KOPT-K1 (cell line): ENCODE results near the gene NUP133.
A peak's percentile ranks its signal among the peaks of the same experiment; 100 is the strongest.
"Not testable (repeated sequence)": the region's sequence is repeated elsewhere in the genome, so short reads cannot be mapped to it uniquely, and the experiment has no call there.

Source experiments
- H3K27ac ChIP-seq: fragments of 200-600 bp; sonication (generic); 2 replicates; pipeline ENCODE4 v1.5.1; 2016; ENCODE audit warnings: antibody characterized with exemption, mild to moderate bottlenecking, low read depth, low read length; ENCODE audit not compliant: poor library complexity, severe bottlenecking
- H3K36me3 ChIP-seq: fragments of 200-600 bp; sonication (generic); 2 replicates; pipeline ENCODE4 v1.5.1; 2017; ENCODE audit warnings: antibody characterized with exemption, mild to moderate bottlenecking, low read length, moderate library complexity; ENCODE audit not compliant: insufficient read depth
- H3K9me3 ChIP-seq: fragments of 200-600 bp; sonication (generic); 2 replicates; pipeline ENCODE4 v1.5.1; 2017; ENCODE audit warnings: antibody characterized with exemption, low read length, mild to moderate bottlenecking; ENCODE audit not compliant: insufficient read depth, poor library complexity, severe bottlenecking

Gene NUP133

DNA sequence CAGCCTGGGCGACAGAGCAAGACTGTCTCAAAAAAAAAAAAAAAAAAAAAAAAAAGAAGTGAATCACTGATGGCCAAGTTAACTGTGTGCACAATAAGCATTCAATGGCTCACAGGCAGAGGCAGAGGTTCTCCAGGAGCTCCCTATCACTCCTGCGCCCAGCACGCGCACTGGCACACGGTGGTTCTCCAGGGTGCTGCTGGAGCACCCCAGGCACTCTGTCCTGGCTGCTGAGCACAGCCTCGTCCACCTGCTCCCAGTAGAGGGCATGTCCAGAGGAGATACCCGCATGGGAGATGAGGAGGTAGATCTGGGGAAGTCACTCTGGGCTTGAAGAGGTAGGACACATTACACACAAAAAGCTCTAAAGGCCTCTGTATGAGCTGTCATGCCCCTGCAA is 21.5 kb upstream of the NUP133 start:
- H3K36me3 ChIP-seq = peaks cover 96% of the 10 kb centered on the region
- H3K27ac ChIP-seq = no peak overlapping the region
- H3K9me3 ChIP-seq = no peaks in the 10 kb centered on the region

- H3K36me3 ChIP-seq = peaks cover 92% of the 10 kb centered on the region
Observed at GRCh38 chr1:229526695-229527094, 18.6 kb upstream of the NUP133 start.

DNA sequence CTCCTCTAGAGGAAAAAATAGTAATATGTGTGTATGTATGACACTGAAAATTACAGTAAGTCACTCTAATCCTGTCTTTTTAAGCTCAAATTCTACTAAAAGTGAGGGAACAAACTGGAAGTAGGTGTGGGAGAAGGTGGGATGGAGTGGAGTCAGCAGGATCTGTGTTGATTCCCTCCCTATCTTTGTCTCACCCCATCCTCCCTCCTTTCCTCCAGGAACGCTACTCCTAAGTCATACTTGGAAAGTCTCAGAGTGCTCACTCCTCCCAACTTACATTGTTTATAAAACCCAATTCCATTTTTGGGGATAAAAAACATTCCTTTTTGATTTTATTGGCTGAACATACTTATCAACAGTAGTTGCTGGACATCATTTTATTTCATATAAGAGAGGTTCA is 14.9 kb upstream of the NUP133 start:
- H3K36me3 ChIP-seq = peaks cover 80% of the 10 kb centered on the region
- no peak overlapping the region for H3K27ac ChIP-seq
- H3K9me3 ChIP-seq = no peaks in the 10 kb centered on the region

More at GRCh38 chr1:229526695-229527094, 18.6 kb upstream of the NUP133 start:
- no peaks in the 10 kb centered on the region for H3K9me3 ChIP-seq
- no peak overlapping the region for H3K27ac ChIP-seq

GRCh38 chr1:229514578-229515275 is 6.6 kb upstream of the NUP133 start:
- no peak overlapping the region for H3K27ac ChIP-seq
- H3K9me3 ChIP-seq = no peaks in the 10 kb centered on the region
- H3K36me3 ChIP-seq = peaks cover 29% of the 10 kb centered on the region

- H3K9me3 ChIP-seq, H3K27ac ChIP-seq, H3K36me3 ChIP-seq: not testable (repeated sequence)
Observed at GRCh38 chr1:229511625-229512024, 3.5 kb upstream of the NUP133 start.

DNA sequence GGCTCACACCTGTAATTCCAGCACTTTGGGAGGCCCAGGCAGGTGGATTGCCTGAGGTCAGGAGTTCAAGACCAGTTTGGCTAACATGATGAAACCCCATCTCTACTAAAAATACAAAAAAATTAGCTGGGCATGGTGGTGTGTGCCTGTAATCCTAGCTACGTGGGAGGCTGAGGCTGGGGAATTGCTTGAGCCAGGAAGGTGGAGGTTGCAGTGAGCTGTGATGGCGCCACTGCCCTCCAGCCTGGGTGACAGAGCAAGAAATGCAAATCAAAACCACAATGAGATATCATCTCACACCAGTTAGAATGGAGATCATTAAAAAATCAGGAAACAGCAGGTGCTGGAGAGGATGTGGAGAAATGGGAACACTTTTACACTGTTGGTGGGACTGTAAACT is 3.1 kb upstream of the NUP133 start:
- H3K27ac ChIP-seq, H3K9me3 ChIP-seq, H3K36me3 ChIP-seq: not testable (repeated sequence)

DNA sequence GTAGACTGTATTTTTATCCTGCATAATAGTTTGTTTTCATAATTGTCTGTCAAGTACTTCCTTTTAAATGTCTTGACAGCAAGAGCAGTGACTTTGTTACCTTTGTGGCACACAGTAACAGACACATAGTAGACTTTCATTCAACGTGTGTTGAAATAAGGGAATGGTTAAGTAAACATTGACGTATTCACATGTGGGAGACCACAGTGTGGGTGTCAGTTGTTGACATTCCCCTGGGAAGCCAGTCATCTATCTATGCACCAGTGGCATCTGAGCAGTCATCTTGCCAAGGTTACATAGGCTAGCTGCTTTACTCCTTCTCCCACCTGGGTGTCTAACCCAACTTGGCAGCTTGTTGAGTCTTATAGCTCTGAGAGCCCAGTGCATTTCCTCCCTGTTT is 1.4 kb upstream of the NUP133 start:
- H3K27ac ChIP-seq = no peak overlapping the region
- H3K36me3 ChIP-seq = peaks cover 13% of the 10 kb centered on the region
- H3K9me3 ChIP-seq = no peaks in the 10 kb centered on the region

DNA sequence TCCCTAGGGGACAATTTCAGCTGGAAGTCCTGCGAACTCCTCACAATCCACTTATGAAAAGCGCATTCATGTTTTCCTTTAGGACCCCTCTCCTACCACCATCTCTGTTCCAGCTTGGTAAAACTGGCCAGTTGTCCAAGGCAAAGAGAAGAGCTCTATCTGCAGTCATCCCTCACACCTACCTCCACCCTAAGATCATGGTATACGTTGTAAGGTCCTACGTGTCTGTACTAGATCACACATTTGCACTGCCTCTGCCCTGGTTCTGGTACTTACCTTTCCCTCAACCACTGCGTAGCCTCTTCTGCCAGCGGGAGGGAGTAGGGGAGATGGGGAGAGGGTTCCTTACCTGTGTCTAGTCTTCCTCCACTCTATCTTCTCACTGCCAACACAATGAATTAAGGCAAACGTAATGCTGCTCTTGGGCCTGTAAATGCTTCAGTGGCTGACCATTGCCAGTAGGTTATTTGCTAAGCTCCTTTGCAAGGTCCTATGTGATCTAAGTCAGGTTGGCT is 739 bp upstream of the NUP133 start:
- Histone ChIP-seq H3K27ac (peak overlapping the region; percentile 76), H3K9me3 (no peaks in the 10 kb centered on the region), H3K36me3 (peaks cover 17% of the 10 kb centered on the region)

- Histone ChIP-seq H3K27ac (peak overlapping the region; percentile 76), H3K36me3 (peaks cover 29% of the 10 kb centered on the region)
Observed at GRCh38 chr1:229507502-229507901, 639 bp downstream of the NUP133 start.

DNA sequence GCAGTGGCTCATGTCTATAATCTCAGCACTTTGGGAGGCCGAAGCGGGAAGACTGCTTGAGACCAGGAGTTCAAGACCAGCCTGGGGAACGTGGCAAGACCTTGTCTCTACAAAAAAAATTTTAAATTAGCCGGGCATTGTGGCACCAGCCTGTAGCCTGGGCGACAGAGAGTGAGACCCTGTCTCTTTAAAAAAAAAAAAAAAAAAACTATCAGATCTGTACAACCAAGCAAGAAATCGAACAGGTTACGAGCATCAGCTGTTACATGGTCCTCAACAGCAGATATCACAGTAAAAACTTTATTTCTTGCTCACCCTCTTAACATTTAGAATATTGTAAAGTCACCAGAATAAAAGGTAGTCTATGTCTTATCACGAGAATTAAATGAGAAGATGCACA is 1.5 kb downstream of the NUP133 start:
- no peak overlapping the region for H3K27ac ChIP-seq
- no peaks in the 10 kb centered on the region for H3K9me3 ChIP-seq
- H3K36me3 ChIP-seq = peaks cover 37% of the 10 kb centered on the region

More at GRCh38 chr1:229507502-229507901, 639 bp downstream of the NUP133 start:
- H3K9me3 ChIP-seq = no peaks in the 10 kb centered on the region

- Histone ChIP-seq H3K27ac (no peak overlapping the region), H3K36me3 (peaks cover 100% of the 10 kb centered on the region), H3K9me3 (no peaks in the 10 kb centered on the region)
Observed at GRCh38 chr1:229495782-229496181, 12.4 kb downstream of the NUP133 start.

- Histone ChIP-seq H3K9me3 (no peaks in the 10 kb centered on the region), H3K36me3 (peaks cover 98% of the 10 kb centered on the region)
Observed at GRCh38 chr1:229487181-229487580, 21.0 kb downstream of the NUP133 start.

GRCh38 chr1:229485318-229485717 is 22.8 kb downstream of the NUP133 start:
- H3K36me3 ChIP-seq = peaks cover 97% of the 10 kb centered on the region
- H3K27ac ChIP-seq = no peak overlapping the region

More at GRCh38 chr1:229487181-229487580, 21.0 kb downstream of the NUP133 start:
- H3K27ac ChIP-seq = no peak overlapping the region

GRCh38 chr1:229482511-229482910 is 25.6 kb downstream of the NUP133 start:
- Histone ChIP-seq H3K9me3 (no peaks in the 10 kb centered on the region), H3K36me3 (peaks cover 95% of the 10 kb centered on the region), H3K27ac (no peak overlapping the region)

More at GRCh38 chr1:229485318-229485717, 22.8 kb downstream of the NUP133 start:
- H3K9me3 ChIP-seq = no peaks in the 10 kb centered on the region

DNA sequence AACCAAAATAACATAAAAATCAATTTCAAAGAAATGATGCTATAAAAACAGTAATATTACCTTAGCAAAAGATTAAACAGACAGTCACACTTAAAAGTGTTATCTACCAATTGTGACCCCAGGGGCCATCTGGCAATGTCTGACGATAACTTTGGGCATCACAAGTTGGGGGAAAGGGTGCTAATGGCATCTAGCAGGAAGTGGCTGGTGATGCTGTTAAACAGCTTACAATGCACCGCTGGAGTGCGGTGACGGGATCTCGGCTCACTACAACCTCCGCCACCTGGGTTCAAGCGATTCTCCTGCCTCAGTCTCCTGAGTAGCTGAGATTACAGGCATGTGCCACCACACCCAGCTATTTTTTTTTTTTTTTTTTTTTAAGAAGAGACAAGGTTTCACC is 27.6 kb downstream of the NUP133 start:
- H3K9me3 ChIP-seq = no peaks in the 10 kb centered on the region
- no peak overlapping the region for H3K27ac ChIP-seq
- H3K36me3 ChIP-seq = peaks cover 94% of the 10 kb centered on the region
